Loucy (cell line): ENCODE measurements around the gene LYPLAL1.

Experiments used
- CTCF ChIP-seq: fragments of 200-600 bp; sonication (generic); conservative IDR thresholded peaks from 2 replicates; pipeline ENCODE4 v1.5.1; 2014; ENCODE audit warnings: mild to moderate bottlenecking, antibody characterized with exemption, low read length
- EZH2phosphoT487 ChIP-seq: fragments of 200-600 bp; IDR thresholded peaks from 2 replicates; pipeline ENCODE4 v1.6.1; 2018; ENCODE audit warnings: antibody characterized with exemption, mild to moderate bottlenecking, moderate library complexity, borderline replicate concordance

GRCh38 chr1:219179293-219179692, 5.6 kb downstream of the LYPLAL1 start:
- TF ChIP-seq CTCF (no peak), EZH2phosphoT487 (no peak)
